ENCODE measurements around the gene CHTOP.

GRCh38 chr1:153673511-153673910 is 39.6 kb downstream of the CHTOP start:
- no peak for TF ChIP-seq POLR2AphosphoS5 (IDR thresholded peaks at IDR 0.05; ENCODE audit: low read depth, low read length)
- no peak for TF ChIP-seq POLR2A (IDR thresholded peaks at IDR 0.05; ENCODE audit: low read depth, low read length)
- TF ChIP-seq TAF1 (IDR thresholded peaks at IDR 0.05; ENCODE audit: borderline replicate concordance, low read depth, low read length), result no peak

All from GM12892 (cell line).